ENCODE measurements around the gene CARD10.

CARD10 gene

GRCh38 chr22:37448516-37449127 lies 70.6 kb downstream of the CARD10 start:
- H3K4me3 ChIP-seq (ENCODE audit: control insufficient read depth, low read depth, low read length): no peak overlapping the region
- no peak for DNase-seq (ENCODE audit: low read depth)
- TF ChIP-seq, protein P1, sequence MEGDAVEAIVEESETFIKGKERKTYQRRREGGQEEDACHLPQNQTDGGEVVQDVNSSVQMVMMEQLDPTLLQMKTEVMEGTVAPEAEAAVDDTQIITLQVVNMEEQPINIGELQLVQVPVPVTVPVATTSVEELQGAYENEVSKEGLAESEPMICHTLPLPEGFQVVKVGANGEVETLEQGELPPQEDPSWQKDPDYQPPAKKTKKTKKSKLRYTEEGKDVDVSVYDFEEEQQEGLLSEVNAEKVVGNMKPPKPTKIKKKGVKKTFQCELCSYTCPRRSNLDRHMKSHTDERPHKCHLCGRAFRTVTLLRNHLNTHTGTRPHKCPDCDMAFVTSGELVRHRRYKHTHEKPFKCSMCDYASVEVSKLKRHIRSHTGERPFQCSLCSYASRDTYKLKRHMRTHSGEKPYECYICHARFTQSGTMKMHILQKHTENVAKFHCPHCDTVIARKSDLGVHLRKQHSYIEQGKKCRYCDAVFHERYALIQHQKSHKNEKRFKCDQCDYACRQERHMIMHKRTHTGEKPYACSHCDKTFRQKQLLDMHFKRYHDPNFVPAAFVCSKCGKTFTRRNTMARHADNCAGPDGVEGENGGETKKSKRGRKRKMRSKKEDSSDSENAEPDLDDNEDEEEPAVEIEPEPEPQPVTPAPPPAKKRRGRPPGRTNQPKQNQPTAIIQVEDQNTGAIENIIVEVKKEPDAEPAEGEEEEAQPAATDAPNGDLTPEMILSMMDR (IDR thresholded peaks at IDR 0.05; ENCODE audit: control insufficient read depth, insufficient read depth, low read depth, low read length, missing control alignments): no peak

- H3K4me3 ChIP-seq (ENCODE audit: control insufficient read depth, low read depth, low read length): no peak overlapping the region
- TF ChIP-seq, protein P1 (IDR thresholded peaks at IDR 0.05; ENCODE audit: control insufficient read depth, insufficient read depth, low read depth, low read length, missing control alignments): no peak
- DNase-seq (ENCODE audit: low read depth): no peak
Observed at GRCh38 chr22:37445501-37445900, 73.7 kb downstream of the CARD10 start.

DNA sequence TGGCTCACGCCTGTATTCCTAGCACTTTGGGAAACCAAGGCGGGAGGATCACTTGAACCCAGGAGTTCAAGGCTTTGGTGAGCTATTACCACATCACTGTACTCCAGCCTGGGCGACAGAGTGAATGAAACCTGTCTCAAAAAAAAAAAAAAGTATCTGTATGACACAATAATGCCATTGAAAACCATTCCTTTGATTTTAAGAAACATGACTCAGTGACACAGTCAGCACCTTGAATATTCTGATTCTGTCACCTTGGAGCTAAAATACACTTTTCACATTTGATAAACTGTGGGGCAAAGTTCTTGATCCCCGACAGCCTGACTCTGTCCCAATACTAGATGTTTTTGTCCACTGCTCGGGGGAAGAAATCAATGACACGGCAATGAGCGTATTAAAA lies 75.2 kb downstream of the CARD10 start:
- H3K4me3 ChIP-seq (ENCODE audit: control insufficient read depth, low read depth, low read length): no peak overlapping the region
- DNase-seq (ENCODE audit: low read depth): no peak
- TF ChIP-seq, protein P1 (IDR thresholded peaks at IDR 0.05; ENCODE audit: control insufficient read depth, insufficient read depth, low read depth, low read length, missing control alignments): no peak

- no peak overlapping the region for H3K4me3 ChIP-seq (ENCODE audit: control insufficient read depth, low read depth, low read length)
- TF ChIP-seq, protein P1 (IDR thresholded peaks at IDR 0.05; ENCODE audit: control insufficient read depth, insufficient read depth, low read depth, low read length, missing control alignments): no peak
- no peak for DNase-seq (ENCODE audit: low read depth)
Observed at GRCh38 chr22:37443086-37443485, 76.1 kb downstream of the CARD10 start.

DNA sequence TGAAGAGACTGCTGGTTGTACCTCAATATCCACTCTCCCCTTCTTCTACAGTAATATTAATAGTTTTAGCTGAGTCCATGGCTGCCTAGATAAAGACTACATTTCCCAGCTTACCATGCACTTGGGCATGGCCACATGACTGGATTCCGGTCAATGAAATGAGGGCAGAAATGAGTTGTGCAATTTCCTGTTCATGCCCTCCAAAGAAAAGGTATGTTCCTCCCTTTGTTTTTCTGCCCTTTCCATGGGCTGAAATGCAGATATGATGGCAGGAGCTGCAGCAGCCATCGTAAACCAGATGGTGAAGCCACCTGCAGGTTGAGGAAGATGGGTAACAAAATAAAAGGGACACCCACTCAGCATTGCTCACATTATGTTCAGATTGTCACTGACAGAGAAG lies 76.7 kb downstream of the CARD10 start:
- TF ChIP-seq, protein P1 (IDR thresholded peaks at IDR 0.05; ENCODE audit: control insufficient read depth, insufficient read depth, low read depth, low read length, missing control alignments): no peak
- DNase-seq (ENCODE audit: low read depth): no peak

DNA sequence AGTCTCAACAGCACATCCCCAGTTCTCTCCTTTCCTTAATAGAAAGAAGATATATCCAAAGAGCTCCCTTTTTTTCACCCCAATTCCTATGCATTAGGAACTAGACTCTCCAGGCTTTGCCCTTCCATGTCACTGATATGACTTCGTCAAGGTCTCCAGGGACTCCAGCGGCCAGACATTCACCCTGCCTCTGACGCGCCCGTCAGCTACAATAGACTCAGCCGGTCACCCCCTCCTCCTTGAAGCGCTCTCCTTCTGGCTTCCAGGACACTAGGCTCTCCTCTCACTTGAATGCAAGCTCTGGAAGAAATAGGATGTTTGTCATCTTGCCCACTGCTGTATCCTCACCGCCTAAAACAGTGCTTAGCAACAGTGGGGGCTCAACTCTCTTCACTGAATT lies 77.1 kb downstream of the CARD10 start:
- TF ChIP-seq, protein P1 (IDR thresholded peaks at IDR 0.05; ENCODE audit: control insufficient read depth, insufficient read depth, low read depth, low read length, missing control alignments): no peak
- DNase-seq (ENCODE audit: low read depth): no peak
- no peak overlapping the region for H3K4me3 ChIP-seq (ENCODE audit: control insufficient read depth, low read depth, low read length)

More for the DNA sequence above, 76.7 kb downstream of the CARD10 start:
- H3K4me3 ChIP-seq (ENCODE audit: control insufficient read depth, low read depth, low read length): no peak overlapping the region
